IMR-90 (cell line): ENCODE results near the gene SOS1. TPM values are rescaled to one million over a fixed set of nuclear protein-coding genes. Genes with fewer than 3 reads are reported as not detected.

Experiments used
- ATAC-seq: fragments of 200-7000 bp; cut with Tn5 transposase; 2 replicates; pipeline ENCODE4 v1.9.1; 2020; ENCODE audit warnings: low read depth, mild to moderate bottlenecking, moderate library complexity
- BruUV-seq: library from RNA; stranded (reverse); fragments of 400-500 nt; replicated peaks from 2 replicates; lab custom pipeline; 2021; lab: Mats Ljungman, UMichigan
- CTCF ChIA-PET: fragments of 300-600 bp; formaldehyde crosslinking; extraction: SDS; loops from one replicate; lab custom pipeline; 2021; ENCODE audit warnings: antibody characterized with exemption; lab: Yijun Ruan, JAX
- POLR2A ChIA-PET: fragments of 300-600 bp; sonication (Branson Sonifier 250); formaldehyde crosslinking; loops from one replicate; lab custom pipeline; 2022; ENCODE audit warnings: antibody characterized with exemption; ENCODE audit not compliant: unreplicated experiment; lab: Charles Lee
- DNase-seq: peaks from one replicate; pipeline ENCODE4 v3.0.0; 2013
- H2AFZ ChIP-seq: replicated peaks from 2 replicates; pipeline ENCODE3; 2013; ENCODE audit warnings: low read length, mild to moderate bottlenecking; ENCODE audit not compliant: poor library complexity
- H2AK5ac ChIP-seq: 2 replicates; pipeline ENCODE4 v1.6.1; 2013; ENCODE audit warnings: low read depth, low read length, inconsistent platforms
- H2AK9ac ChIP-seq: replicated peaks from 2 replicates; pipeline ENCODE3; 2013; ENCODE audit warnings: mild to moderate bottlenecking, low read depth, low read length, moderate library complexity; ENCODE audit not compliant: poor library complexity
- H2BK120ac ChIP-seq: 2 replicates; pipeline ENCODE4 v1.6.1; 2013; ENCODE audit warnings: low read depth, low read length, inconsistent platforms
- H2BK15ac ChIP-seq: 3 replicates; pipeline ENCODE4 v1.6.1; 2013; ENCODE audit warnings: low read depth, low read length, inconsistent platforms
- H2BK20ac ChIP-seq: 2 replicates; pipeline ENCODE4 v1.6.1; 2013; ENCODE audit warnings: low read depth, mild to moderate bottlenecking, inconsistent platforms, low read length, moderate library complexity
- H2BK5ac ChIP-seq: 2 replicates; pipeline ENCODE4 v1.6.1; 2013; ENCODE audit warnings: mild to moderate bottlenecking, low read depth, low read length, inconsistent platforms; ENCODE audit not compliant: poor library complexity, severe bottlenecking
- H3K14ac ChIP-seq: replicated peaks from 2 replicates; pipeline ENCODE4 v1.6.1; 2013; ENCODE audit warnings: low read depth, low read length, inconsistent platforms
- H3K18ac ChIP-seq: 2 replicates; pipeline ENCODE4 v1.6.1; 2013; ENCODE audit warnings: low read depth, low read length, control low read depth
- H3K23ac ChIP-seq: 2 replicates; pipeline ENCODE4 v1.6.1; 2013; ENCODE audit warnings: low read depth, low read length, inconsistent platforms
- H3K27ac ChIP-seq: 2 replicates; pipeline ENCODE4 v1.5.1; 2013; ENCODE audit warnings: mild to moderate bottlenecking, control low read depth, low read length; ENCODE audit not compliant: insufficient read depth
- H3K27me3 ChIP-seq: 2 replicates; pipeline ENCODE4 v1.6.1; 2013; ENCODE audit warnings: low read length; ENCODE audit not compliant: control insufficient read depth, insufficient read depth
- H3K36me3 ChIP-seq: 2 replicates; pipeline ENCODE4 v1.6.1; 2013; ENCODE audit warnings: low read length, mixed read lengths; ENCODE audit not compliant: control insufficient read depth, insufficient read depth
- H3K4ac ChIP-seq: 2 replicates; pipeline ENCODE4 v1.6.1; 2013; ENCODE audit warnings: low read depth, low read length, inconsistent platforms
- H3K4me1 ChIP-seq: 2 replicates; pipeline ENCODE4 v1.6.1; 2013; ENCODE audit warnings: low read length, mixed read lengths; ENCODE audit not compliant: control insufficient read depth, insufficient read depth
- H3K4me2 ChIP-seq: 2 replicates; pipeline ENCODE4 v1.6.1; 2013; ENCODE audit warnings: low read depth, mild to moderate bottlenecking, control low read depth, low read length, moderate library complexity
- H3K4me3 ChIP-seq: 2 replicates; pipeline ENCODE4 v1.5.1; 2013; ENCODE audit warnings: low read depth, mild to moderate bottlenecking, control low read depth, low read length, moderate library complexity; ENCODE audit not compliant: insufficient read depth
- H3K56ac ChIP-seq: 2 replicates; pipeline ENCODE4 v1.6.1; 2013; ENCODE audit warnings: low read length, inconsistent platforms; ENCODE audit not compliant: insufficient read depth; ENCODE audit errors: extremely low read depth
- H3K79me1 ChIP-seq, 2 experiments: 2 replicates each; pipeline ENCODE4 v1.6.1; 2013; ENCODE audit warnings: low read length in 2 of 2, inconsistent platforms in 1 of 2, low read depth in 1 of 2
- H3K9ac ChIP-seq: 2 replicates; pipeline ENCODE4 v1.6.1; 2013; ENCODE audit warnings: low read depth, low read length, control low read depth
- H3K9me1 ChIP-seq: 2 replicates; pipeline ENCODE4 v1.6.1; 2013; ENCODE audit warnings: low read length, inconsistent platforms; ENCODE audit not compliant: insufficient read depth
- H3K9me3 ChIP-seq: 2 replicates; pipeline ENCODE4 v1.6.1; 2013; ENCODE audit warnings: low read length; ENCODE audit not compliant: control insufficient read depth, insufficient read depth
- H4K20me1 ChIP-seq: 2 replicates; pipeline ENCODE4 v1.6.1; 2013; ENCODE audit warnings: low read length, inconsistent platforms; ENCODE audit not compliant: insufficient read depth
- H4K5ac ChIP-seq: 2 replicates; pipeline ENCODE4 v1.6.1; 2013; ENCODE audit warnings: mild to moderate bottlenecking, low read depth, low read length, control low read depth
- H4K8ac ChIP-seq, 2 experiments: 2 replicates each; pipeline ENCODE4 v1.6.1; 2013; ENCODE audit warnings: low read depth in 2 of 2, low read length in 2 of 2, control low read depth in 1 of 2, inconsistent platforms in 1 of 2
- H4K91ac ChIP-seq: 2 replicates; pipeline ENCODE4 v1.6.1; 2013; ENCODE audit warnings: low read depth, low read length, inconsistent platforms; ENCODE audit not compliant: insufficient read depth
- CEBPB ChIP-seq: IDR thresholded peaks from 2 replicates; pipeline ENCODE4 v1.6.1; 2012; ENCODE audit warnings: low read depth, low read length, improper control_type of control experiment
- CHD1 ChIP-seq: IDR thresholded peaks from 2 replicates; pipeline ENCODE4 v1.6.1; 2012; ENCODE audit warnings: low read depth, low read length, improper control_type of control experiment
- WGBS, 2 experiments: methylation state at CpG; one replicate each; pipeline versions ENCODE4 v1.1.5 to v1.1.7; 2013; ENCODE audit warnings: missing lambda C conversion rate in 2 of 2; ENCODE audit not compliant: insufficient read length in 1 of 2; ENCODE audit errors: extremely low coverage in 2 of 2; 5-methylcytosine and 5-hydroxymethylcytosine counted together
- dilution Hi-C: fragments of 300-500 bp; cut with HindIII; formaldehyde crosslinking; loops from one replicate; pipeline ENCODE4 v1.14.3; 2018; ENCODE audit warnings: low sequenced_read_pairs; ENCODE audit not compliant: unreplicated experiment
- in situ Hi-C: fragments of 300-500 bp; cut with MboI; formaldehyde crosslinking; loops from 3 replicates; pipeline ENCODE4 v1.14.3; 2019; ENCODE audit warnings: low sequenced_read_pairs, inconsistent platforms, mixed read lengths
- intact Hi-C: fragments of 100-400 bp; cut with micrococcal nuclease; formaldehyde crosslinking; loops from 2 replicates; pipeline ENCODE4 v1.10.0; 2022
- polyA plus RNA-seq, 3 experiments: library from polyadenylated mRNA; depleted of rRNA; stranded (reverse); fragments of >200 nt; gene quantifications; 2 replicates each; pipeline ENCODE4 v1.2.3, GENCODE V29; 2012; ENCODE audit warnings: low replicate concordance in 1 of 3
- total RNA-seq: library from RNA; depleted of rRNA; stranded (reverse); fragments of >200 nt; gene quantifications from 2 replicates; pipeline ENCODE4 v1.2.3, GENCODE V29; 2012

Gene SOS1
- total and polyA plus RNA-seq, 2 of the 4 experiments (the other 2 are of a cell fraction): 8.2 to 11.2 TPM

DNA sequence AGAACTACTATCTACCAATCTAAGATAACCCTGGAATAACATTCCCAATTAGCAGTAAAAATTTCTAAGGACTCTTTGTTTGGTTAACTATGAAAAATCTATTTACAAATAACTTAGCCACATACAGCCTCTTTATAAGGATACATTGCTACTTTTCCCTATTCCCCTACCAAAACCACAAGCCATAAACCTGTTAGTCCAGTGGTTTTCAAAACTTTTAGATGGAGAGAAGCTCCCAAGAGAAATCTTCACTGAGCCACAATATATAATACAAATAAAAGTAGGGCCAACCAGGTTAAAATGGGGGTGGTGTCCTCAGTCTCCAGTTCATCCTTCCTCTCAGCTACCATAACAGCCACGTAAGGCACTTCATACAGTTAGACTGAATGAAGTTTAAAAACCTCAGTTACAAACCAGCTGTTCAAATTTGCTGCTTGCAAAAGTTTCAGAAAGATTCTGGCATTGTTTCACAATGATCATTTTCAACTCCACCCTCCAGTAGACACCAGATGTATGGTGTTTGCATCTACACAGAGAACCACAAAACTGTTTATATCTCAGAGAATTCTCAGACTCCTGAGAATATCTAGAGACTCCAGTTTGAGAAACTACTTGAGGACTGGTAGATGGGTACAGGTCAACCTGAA lies 26.0 kb downstream of the SOS1 start:
- no peak overlapping the region for H3K4ac ChIP-seq
- peak overlapping the region; percentile 55 for H2BK5ac ChIP-seq
- no TSS peak for BruUV-seq
- no peak overlapping the region for H4K5ac ChIP-seq
- H3K27me3 ChIP-seq: no peaks in the 10 kb centered on the region
- intact Hi-C loops: no loop called here
- no peak overlapping the region for H3K56ac ChIP-seq
- H2AK9ac ChIP-seq: no peak overlapping the region
- no peak overlapping the region for H2BK20ac ChIP-seq
- H2AK5ac ChIP-seq: no peak overlapping the region
- CTCF ChIA-PET: no interaction called here
- no peak overlapping the region for H3K14ac ChIP-seq
- dilution Hi-C loops: loop anchor here (25.0 kb wide), 1 partner anchor 117 kb away; no protein-coding TSS in a partner anchor
- peaks cover 35% of the 10 kb centered on the region; the same call in 1 of the 2 replicates for H4K20me1 ChIP-seq
- no peak overlapping the region for H4K8ac ChIP-seq
- peaks cover 10% of the 10 kb centered on the region for H3K4me1 ChIP-seq
- no peak overlapping the region for H2AFZ ChIP-seq
- H3K27ac ChIP-seq: no peak overlapping the region
- no peak overlapping the region for H3K4me3 ChIP-seq
- peaks cover 22 to 60% of the 10 kb centered on the region in 2 experiments for H3K79me1 ChIP-seq
- H3K4me2 ChIP-seq: peak overlapping the region; percentile 74; the same call in 1 of the 2 replicates
- no peaks in the 10 kb centered on the region; the same call in 1 of the 2 replicates for H3K36me3 ChIP-seq
- H3K23ac ChIP-seq: peak overlapping the region; percentile 1; the same call in 1 of the 2 replicates
- no CpG with 5 or more reads among the region's 1 CpG for WGBS, 2 experiments
- peak; percentile 90 for ATAC-seq
- no peak overlapping the region for H3K9ac ChIP-seq
- no peak overlapping the region for H2BK120ac ChIP-seq
- H3K9me3 ChIP-seq: no peaks in the 10 kb centered on the region
- DNase-seq: peak; percentile 87
- no peak overlapping the region for H2BK15ac ChIP-seq
- H3K9me1 ChIP-seq: no peaks in the 10 kb centered on the region; the same call in none of the 2 replicates
- in situ Hi-C loops: no loop called here
- TF ChIP-seq CHD1 (no peak), CEBPB (peak; percentile 66)
- no peak overlapping the region for H3K18ac ChIP-seq
- no peak overlapping the region for H4K91ac ChIP-seq
- POLR2A ChIA-PET: no interaction called here
